Astrocyte (in vitro differentiated cells and primary cell): ENCODE measurements around the gene ZG16. TPM values are rescaled to one million over a fixed set of nuclear protein-coding genes. Genes with fewer than 3 reads are reported as not detected.
"Not testable (repeated sequence)": the region's sequence is repeated elsewhere in the genome, so short reads cannot be mapped to it uniquely, and the experiment has no call there.

ENCODE experiments used
- DNase-seq: peaks from one replicate; pipeline ENCODE4 v3.0.0-alpha.2; 2010; ENCODE audit warnings: low read depth
- FAIRE-seq: peaks from 2 replicates; lab custom pipeline; 2011; peaks lifted over from hg19 to GRCh38; lab: Jason Lieb, UNC
- H2AFZ ChIP-seq: 2 replicates; pipeline ENCODE4 v1.6.0; 2012; ENCODE audit warnings: low read depth, low read length, inconsistent platforms
- H3K27ac ChIP-seq: 2 replicates; pipeline ENCODE4 v1.5.1; 2011; ENCODE audit warnings: low read depth, low read length, inconsistent platforms
- H3K27me3 ChIP-seq: 2 replicates; pipeline ENCODE4 v1.6.0; 2011; ENCODE audit warnings: low read length, inconsistent platforms; ENCODE audit not compliant: insufficient read depth
- H3K36me3 ChIP-seq: 2 replicates; pipeline ENCODE4 v1.5.1; 2011; ENCODE audit warnings: low read length, inconsistent platforms; ENCODE audit not compliant: insufficient read depth
- H3K4me1 ChIP-seq: 2 replicates; pipeline ENCODE4 v1.5.1; 2011; ENCODE audit warnings: low read length, inconsistent platforms; ENCODE audit not compliant: insufficient read depth
- H3K4me2 ChIP-seq: 2 replicates; pipeline ENCODE4 v1.6.0; 2012; ENCODE audit warnings: low read length, inconsistent platforms
- H3K4me3 ChIP-seq: 2 replicates; pipeline ENCODE4 v1.5.1; 2011; ENCODE audit warnings: low read depth, mild to moderate bottlenecking, low read length, inconsistent platforms; ENCODE audit not compliant: insufficient read depth
- H3K79me2 ChIP-seq: 2 replicates; pipeline ENCODE4 v1.6.0; 2012; ENCODE audit warnings: mild to moderate bottlenecking, low read length, inconsistent platforms; ENCODE audit not compliant: insufficient read depth
- H3K9ac ChIP-seq: 2 replicates; pipeline ENCODE4 v1.6.0; 2012; ENCODE audit warnings: mild to moderate bottlenecking, low read length, inconsistent platforms
- H3K9me3 ChIP-seq: 2 replicates; pipeline ENCODE4 v1.5.1; 2012; ENCODE audit warnings: low read depth, mild to moderate bottlenecking, low read length, inconsistent platforms; ENCODE audit not compliant: insufficient read depth
- H4K20me1 ChIP-seq: 2 replicates; pipeline ENCODE4 v1.6.0; 2012; ENCODE audit warnings: low read length, inconsistent platforms; ENCODE audit not compliant: insufficient read depth
- H3K27ac Mint-ChIP-seq: one replicate; pipeline ENCODE4 v1.8.0; 2021; ENCODE audit warnings: mild to moderate bottlenecking, mixed read lengths; ENCODE audit not compliant: unreplicated experiment
- H3K27me3 Mint-ChIP-seq: one replicate; pipeline ENCODE4 v1.8.0; 2021; ENCODE audit warnings: low read depth, mixed read lengths; ENCODE audit not compliant: unreplicated experiment
- H3K36me3 Mint-ChIP-seq: one replicate; pipeline ENCODE4 v1.8.0; 2021; ENCODE audit warnings: low read depth, mixed read lengths; ENCODE audit not compliant: unreplicated experiment
- H3K4me1 Mint-ChIP-seq: one replicate; pipeline ENCODE4 v1.8.0; 2021; ENCODE audit warnings: low read depth, mixed read lengths; ENCODE audit not compliant: unreplicated experiment
- H3K4me3 Mint-ChIP-seq: one replicate; pipeline ENCODE4 v1.8.0; 2021; ENCODE audit warnings: mild to moderate bottlenecking, moderate library complexity, mixed read lengths; ENCODE audit not compliant: unreplicated experiment
- H3K9me3 Mint-ChIP-seq: one replicate; pipeline ENCODE4 v1.8.0; 2021; ENCODE audit warnings: mild to moderate bottlenecking, mixed read lengths; ENCODE audit not compliant: unreplicated experiment
- CTCF ChIP-seq: IDR thresholded peaks from 2 replicates; pipeline ENCODE4 v1.5.1; 2011; ENCODE audit warnings: low read depth, mild to moderate bottlenecking, inconsistent platforms, low read length, moderate library complexity; ENCODE audit not compliant: insufficient read depth
- EZH2 ChIP-seq: IDR thresholded peaks from 2 replicates; pipeline ENCODE4 v1.6.1; 2012; ENCODE audit warnings: mild to moderate bottlenecking, low read length, inconsistent platforms; ENCODE audit not compliant: insufficient read depth
- total RNA-seq: library from RNA; stranded (reverse); gene quantifications from 2 replicates; pipeline ENCODE4 v1.2.1, GENCODE V29; 2021

The ZG16 gene
- total RNA-seq, 1 donor from 2014 or later, result not detected

GRCh38 chr16:29790949-29791844 lies 13.1 kb downstream of the ZG16 start:
- Histone ChIP-seq H3K9me3 (no peaks in the 10 kb centered on the region), H4K20me1 (peaks cover 5% of the 10 kb centered on the region), H3K4me2 (peak overlapping the region; percentile 90), H3K4me1 (peaks cover 11% of the 10 kb centered on the region), H2AFZ (peak overlapping the region; percentile 89), H3K9ac (peak overlapping the region; percentile 85), H3K79me2 (peaks cover 55% of the 10 kb centered on the region), H3K27ac (peak overlapping the region; percentile 59), H3K36me3 (no peaks in the 10 kb centered on the region), H3K4me3 (peak overlapping the region; percentile 91), H3K27me3 (no peaks in the 10 kb centered on the region)
- H3K27ac Mint-ChIP-seq, result peak overlapping the region; percentile 84
- TF ChIP-seq CTCF (no peak), EZH2 (no peak)
- DNase-seq, result no peak
- H3K36me3 Mint-ChIP-seq, result no peaks in the 10 kb centered on the region
- no peaks in the 10 kb centered on the region for H3K9me3 Mint-ChIP-seq
- H3K27me3 Mint-ChIP-seq, result no peaks in the 10 kb centered on the region
- H3K4me1 Mint-ChIP-seq, result peaks cover 7% of the 10 kb centered on the region
- H3K4me3 Mint-ChIP-seq, result peak overlapping the region; percentile 98
- no peak for FAIRE-seq

GRCh38 chr16:29791845-29792807 lies 14.1 kb downstream of the ZG16 start:
- no peak overlapping the region for H3K27ac Mint-ChIP-seq
- peaks cover 65% of the 10 kb centered on the region for H3K79me2 ChIP-seq

GRCh38 chr16:29793153-29793552 lies 15.1 kb downstream of the ZG16 start:
- Histone ChIP-seq H3K36me3 (peaks cover 15% of the 10 kb centered on the region), H3K4me1 (peaks cover 11% of the 10 kb centered on the region), H3K79me2 (peaks cover 65% of the 10 kb centered on the region)
- H3K27me3 ChIP-seq, H3K27ac Mint-ChIP-seq, H3K4me3 ChIP-seq, FAIRE-seq, H3K36me3 Mint-ChIP-seq, H3K9me3 Mint-ChIP-seq, H3K4me3 Mint-ChIP-seq, H3K9me3 ChIP-seq, H4K20me1 ChIP-seq, H3K4me1 Mint-ChIP-seq, DNase-seq, H3K27ac ChIP-seq, H2AFZ ChIP-seq, H3K27me3 Mint-ChIP-seq, H3K4me2 ChIP-seq, H3K9ac ChIP-seq: not testable (repeated sequence)

More at GRCh38 chr16:29791845-29792807, 14.1 kb downstream of the ZG16 start:
- H3K27me3 Mint-ChIP-seq, result no peaks in the 10 kb centered on the region
- H3K9ac ChIP-seq, result peak overlapping the region; percentile 85
- no peaks in the 10 kb centered on the region for H3K9me3 ChIP-seq
- H3K4me1 Mint-ChIP-seq, result peaks cover 7% of the 10 kb centered on the region
- H4K20me1 ChIP-seq, result peaks cover 5% of the 10 kb centered on the region
- H3K4me3 ChIP-seq, result peak overlapping the region; percentile 91
- FAIRE-seq, result no peak
- peak overlapping the region; percentile 89 for H2AFZ ChIP-seq
- H3K4me3 Mint-ChIP-seq, result peak overlapping the region; percentile 98
- no peak for DNase-seq
- no peaks in the 10 kb centered on the region for H3K27me3 ChIP-seq
- no peaks in the 10 kb centered on the region for H3K9me3 Mint-ChIP-seq
- peaks cover 6% of the 10 kb centered on the region for H3K36me3 ChIP-seq
- H3K36me3 Mint-ChIP-seq, result no peaks in the 10 kb centered on the region
- TF ChIP-seq EZH2 (no peak), CTCF (no peak)
- no peak overlapping the region for H3K27ac ChIP-seq
- H3K4me2 ChIP-seq, result peak overlapping the region; percentile 90
- peaks cover 11% of the 10 kb centered on the region for H3K4me1 ChIP-seq
